OCI-LY7 (cell line): ENCODE results near the gene INS.

ENCODE experiments used
- EZH2phosphoT487 ChIP-seq: fragments of 200-600 bp; sonication (generic); IDR thresholded peaks from 2 replicates; pipeline ENCODE4 v1.6.1; 2018; ENCODE audit warnings: low read depth, borderline replicate concordance, mild to moderate bottlenecking, mixed run types, antibody characterized with exemption, low read length, moderate library complexity, mixed read lengths
- TF ChIP-seq, protein P1 (sequence below): fragments of 200-600 bp; sonication (generic); conservative IDR thresholded peaks from 2 replicates; pipeline ENCODE4 v1.5.1; 2014; ENCODE audit warnings: mild to moderate bottlenecking, antibody characterized with exemption, low read length, moderate library complexity, mixed read lengths

DNA sequence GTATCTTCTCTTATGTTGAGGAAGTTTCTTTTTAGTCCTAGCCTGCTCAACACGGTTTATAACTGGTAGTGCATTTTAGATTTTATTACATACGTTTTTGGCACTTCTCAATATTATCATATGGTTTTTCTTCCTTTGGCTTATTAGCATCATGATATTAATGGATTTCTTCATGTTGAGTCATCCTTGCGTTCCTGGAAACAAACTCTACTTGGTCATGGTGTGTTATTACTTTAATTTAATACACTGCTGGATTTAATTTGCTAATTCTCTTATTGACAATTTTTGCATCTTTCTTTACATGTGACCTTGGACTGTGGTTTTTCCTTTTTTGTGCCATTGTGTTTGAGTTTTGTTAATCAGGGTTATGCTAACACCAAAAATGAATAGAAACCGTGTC is 42.3 kb downstream of the INS start:
- TF ChIP-seq, protein P1, sequence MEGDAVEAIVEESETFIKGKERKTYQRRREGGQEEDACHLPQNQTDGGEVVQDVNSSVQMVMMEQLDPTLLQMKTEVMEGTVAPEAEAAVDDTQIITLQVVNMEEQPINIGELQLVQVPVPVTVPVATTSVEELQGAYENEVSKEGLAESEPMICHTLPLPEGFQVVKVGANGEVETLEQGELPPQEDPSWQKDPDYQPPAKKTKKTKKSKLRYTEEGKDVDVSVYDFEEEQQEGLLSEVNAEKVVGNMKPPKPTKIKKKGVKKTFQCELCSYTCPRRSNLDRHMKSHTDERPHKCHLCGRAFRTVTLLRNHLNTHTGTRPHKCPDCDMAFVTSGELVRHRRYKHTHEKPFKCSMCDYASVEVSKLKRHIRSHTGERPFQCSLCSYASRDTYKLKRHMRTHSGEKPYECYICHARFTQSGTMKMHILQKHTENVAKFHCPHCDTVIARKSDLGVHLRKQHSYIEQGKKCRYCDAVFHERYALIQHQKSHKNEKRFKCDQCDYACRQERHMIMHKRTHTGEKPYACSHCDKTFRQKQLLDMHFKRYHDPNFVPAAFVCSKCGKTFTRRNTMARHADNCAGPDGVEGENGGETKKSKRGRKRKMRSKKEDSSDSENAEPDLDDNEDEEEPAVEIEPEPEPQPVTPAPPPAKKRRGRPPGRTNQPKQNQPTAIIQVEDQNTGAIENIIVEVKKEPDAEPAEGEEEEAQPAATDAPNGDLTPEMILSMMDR = no peak
- no peak for TF ChIP-seq EZH2phosphoT487
